OCI-LY7 (cell line): ENCODE data around the gene TGM6.

Source experiments
- EZH2phosphoT487 ChIP-seq: fragments of 200-600 bp; sonication (generic); IDR thresholded peaks from 2 replicates; pipeline ENCODE4 v1.6.1; 2018; ENCODE audit warnings: low read depth, borderline replicate concordance, mild to moderate bottlenecking, mixed run types, antibody characterized with exemption, low read length, moderate library complexity, mixed read lengths
- TF ChIP-seq, protein P1 (sequence below): fragments of 200-600 bp; sonication (generic); conservative IDR thresholded peaks from 2 replicates; pipeline ENCODE4 v1.5.1; 2014; ENCODE audit warnings: mild to moderate bottlenecking, antibody characterized with exemption, low read length, moderate library complexity, mixed read lengths

DNA sequence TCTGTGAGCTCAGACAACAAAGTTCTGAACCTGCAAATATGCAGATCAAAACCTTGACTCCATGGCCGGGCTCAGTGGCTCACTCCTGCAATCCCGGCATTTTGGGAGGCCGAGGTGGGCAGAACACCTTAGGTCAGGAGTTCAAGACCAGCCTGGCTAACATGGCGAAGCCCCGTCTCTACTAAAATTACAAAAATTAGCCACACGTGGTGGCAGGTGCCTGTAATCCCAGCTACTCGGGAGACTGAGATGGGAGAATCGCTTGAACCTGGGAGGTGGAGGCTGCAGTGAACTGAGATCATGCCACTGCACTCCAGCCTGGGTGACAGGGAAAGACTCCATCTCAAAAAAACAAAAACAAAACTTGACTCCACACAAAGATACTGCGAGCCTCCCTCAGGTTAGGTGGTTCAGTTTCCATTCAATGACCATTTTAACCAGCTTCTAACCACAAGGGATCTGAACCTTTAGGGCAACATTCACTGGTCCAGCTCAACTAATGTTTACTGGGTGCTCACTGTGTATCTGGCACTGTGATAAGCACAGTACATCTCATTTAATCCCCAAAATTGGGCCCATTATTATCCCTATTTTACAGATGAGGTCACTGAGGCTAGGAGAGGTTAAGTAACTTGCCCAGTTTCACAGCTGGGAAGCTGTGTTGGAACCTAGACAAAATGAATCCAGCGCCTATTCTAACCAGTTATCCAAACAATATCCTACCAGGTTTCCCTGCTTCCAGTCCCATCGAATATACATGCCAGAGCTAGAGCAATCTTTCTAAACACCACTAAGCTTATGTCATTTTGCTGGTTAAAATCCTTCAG lies 88.1 kb downstream of the TGM6 start:
- TF ChIP-seq, protein P1, sequence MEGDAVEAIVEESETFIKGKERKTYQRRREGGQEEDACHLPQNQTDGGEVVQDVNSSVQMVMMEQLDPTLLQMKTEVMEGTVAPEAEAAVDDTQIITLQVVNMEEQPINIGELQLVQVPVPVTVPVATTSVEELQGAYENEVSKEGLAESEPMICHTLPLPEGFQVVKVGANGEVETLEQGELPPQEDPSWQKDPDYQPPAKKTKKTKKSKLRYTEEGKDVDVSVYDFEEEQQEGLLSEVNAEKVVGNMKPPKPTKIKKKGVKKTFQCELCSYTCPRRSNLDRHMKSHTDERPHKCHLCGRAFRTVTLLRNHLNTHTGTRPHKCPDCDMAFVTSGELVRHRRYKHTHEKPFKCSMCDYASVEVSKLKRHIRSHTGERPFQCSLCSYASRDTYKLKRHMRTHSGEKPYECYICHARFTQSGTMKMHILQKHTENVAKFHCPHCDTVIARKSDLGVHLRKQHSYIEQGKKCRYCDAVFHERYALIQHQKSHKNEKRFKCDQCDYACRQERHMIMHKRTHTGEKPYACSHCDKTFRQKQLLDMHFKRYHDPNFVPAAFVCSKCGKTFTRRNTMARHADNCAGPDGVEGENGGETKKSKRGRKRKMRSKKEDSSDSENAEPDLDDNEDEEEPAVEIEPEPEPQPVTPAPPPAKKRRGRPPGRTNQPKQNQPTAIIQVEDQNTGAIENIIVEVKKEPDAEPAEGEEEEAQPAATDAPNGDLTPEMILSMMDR: no peak
- no peak for TF ChIP-seq EZH2phosphoT487
